ENCODE results near the gene TUBB4A.

TUBB4A gene

GRCh38 chr19:6465663-6466062, 36.4 kb downstream of the TUBB4A start:
- no peak for DNase-seq

- DNase-seq = no peak
Observed at GRCh38 chr19:6465006-6465405, 37.1 kb downstream of the TUBB4A start.

- peak; percentile 90 for DNase-seq
Observed at GRCh38 chr19:6464070-6464873, 37.8 kb downstream of the TUBB4A start, which contains the start of gene CRB3. TSS of gene CRB3 (plus strand) at chr19:6464271. CDS start at chr19:6464702, 431 bp downstream.

DNA sequence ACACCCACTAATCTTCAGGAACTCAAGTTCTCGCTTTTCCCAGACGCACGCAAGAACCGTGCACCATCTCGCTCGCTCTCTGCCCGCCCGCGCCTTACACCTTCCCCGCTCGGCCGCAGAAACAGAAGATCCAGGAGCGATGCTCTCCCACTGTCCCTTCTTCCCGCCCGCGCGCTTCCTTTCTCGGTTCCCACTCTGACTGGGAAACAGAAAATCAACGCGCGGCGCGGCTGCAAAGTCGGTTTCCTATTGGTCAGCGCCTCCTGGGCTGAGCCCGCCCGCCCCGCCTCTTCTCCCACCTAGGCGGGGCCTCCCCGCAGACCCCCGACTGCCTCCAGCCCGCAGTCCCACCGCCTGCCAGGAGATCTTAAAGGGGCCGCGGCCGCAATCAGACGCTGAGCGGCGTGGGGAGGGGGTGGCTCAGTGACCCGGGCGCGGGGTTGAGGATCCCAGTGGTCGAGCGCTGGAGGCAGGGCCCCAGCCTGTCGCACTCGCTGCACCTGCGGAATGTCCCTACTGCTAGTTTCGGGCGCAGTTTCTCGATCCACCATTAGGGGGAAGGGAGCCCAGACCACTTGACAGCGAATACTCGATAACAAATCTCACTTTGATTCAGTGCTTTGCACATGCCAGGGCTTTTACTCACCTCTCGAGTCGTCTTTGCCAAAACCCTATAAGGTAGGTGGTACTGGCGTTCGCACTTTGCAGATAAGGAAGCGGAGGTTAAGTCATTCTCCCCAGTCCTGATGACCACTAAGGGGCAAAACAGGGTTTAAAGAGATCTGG, 41.8 kb downstream of the TUBB4A start:
- peak; percentile 97 for DNase-seq

DNA sequence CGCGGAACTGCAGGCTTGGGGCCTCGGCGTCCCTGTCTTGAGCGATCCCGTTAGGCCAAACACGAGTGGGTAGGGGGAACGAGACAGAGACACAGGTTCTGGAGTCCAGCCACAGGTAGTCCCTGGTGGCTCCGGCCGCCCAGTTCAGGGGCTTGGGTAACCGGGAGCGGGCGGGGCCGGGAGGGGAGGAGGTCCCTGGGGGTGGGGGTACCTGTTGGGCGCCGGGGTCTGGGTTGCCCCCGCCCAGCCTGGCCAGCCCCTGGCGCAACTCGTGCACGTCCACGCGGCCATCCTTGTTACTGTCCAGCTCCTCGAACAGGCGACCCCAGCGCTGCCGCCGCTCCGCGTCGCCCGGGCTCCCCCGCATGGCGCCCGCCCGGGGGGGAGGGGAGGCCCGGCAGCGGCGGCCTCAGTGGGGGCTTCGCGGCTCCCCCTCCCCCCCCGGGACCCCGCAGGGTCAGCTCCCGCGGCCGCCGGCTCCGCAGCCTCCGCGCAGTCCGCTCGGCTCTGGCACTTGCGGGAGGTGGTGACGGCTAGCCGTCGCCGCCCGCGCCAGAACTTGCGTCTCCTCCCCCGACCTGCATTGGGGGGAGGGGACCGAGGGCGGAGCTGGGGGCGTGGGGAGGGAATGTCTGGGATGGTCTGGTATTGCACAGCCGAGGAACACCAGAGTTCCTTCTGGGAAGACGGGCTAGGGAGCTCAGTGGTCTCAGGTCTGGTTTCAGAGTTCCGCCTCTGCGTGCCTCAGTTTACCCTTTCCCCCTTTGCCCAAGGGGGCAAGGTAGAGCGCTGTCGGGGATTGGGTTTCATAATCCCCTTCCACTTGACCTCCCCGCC, 42.6 kb downstream of the TUBB4A start, which contains the start of gene SLC25A23:
TSS of gene SLC25A23 (minus strand) at position 531 of the 837 bp plus-strand sequence. CDS start at position 367, 164 bp downstream.
- peak; percentile 30 for DNase-seq

DNA sequence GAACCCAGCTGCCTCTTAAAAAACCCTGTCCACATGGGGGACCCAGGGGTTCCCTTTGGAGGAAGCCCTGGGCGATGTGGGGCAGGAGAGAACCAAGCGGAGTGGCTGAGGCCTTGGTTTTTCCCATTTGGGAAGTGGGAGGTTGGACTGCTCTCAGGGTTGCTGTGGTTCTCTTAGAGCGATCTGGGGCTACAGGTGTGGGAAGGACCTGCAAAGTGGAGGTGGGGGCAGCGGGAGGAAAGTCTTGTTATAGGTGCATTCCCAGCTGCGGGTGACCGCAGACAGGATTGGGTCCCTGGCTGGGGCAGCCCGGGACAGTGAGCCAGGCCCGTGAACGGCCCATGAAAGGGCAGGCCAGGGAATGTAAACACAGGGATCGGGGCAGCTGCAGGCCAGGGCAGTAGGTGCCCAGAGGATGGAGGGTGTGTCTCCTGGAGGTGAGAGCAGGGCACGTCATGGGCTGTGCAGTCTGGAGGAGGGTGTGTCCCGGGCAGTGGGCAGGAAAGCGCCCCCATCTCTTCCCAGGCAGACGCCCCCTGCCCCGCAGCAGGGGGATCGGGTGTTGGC, 43.3 kb downstream of the TUBB4A start:
- no peak for DNase-seq

- DNase-seq = no peak
Observed at GRCh38 chr19:6457958-6458694, 44.0 kb downstream of the TUBB4A start.

DNA sequence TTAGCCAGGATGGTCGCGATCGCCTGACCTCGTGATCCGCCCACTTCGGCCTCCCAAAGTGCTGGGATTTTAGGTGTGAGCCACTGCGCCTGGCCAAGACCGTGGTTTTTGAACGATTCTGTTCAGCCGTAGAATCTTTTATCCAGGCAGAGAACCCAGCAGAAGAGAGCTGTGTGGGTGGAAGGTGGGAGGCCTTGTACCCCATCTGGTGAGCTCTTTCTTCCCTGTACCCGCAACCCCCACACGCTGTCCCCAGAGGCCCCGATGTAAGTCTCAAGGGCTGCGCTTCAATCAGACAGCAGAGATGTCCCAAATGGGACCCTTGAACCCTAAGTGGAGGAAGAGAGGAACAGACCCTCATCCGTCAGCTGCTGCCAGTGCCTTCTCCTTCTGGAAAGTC, 46.2 kb downstream of the TUBB4A start:
- no peak for DNase-seq

DNA sequence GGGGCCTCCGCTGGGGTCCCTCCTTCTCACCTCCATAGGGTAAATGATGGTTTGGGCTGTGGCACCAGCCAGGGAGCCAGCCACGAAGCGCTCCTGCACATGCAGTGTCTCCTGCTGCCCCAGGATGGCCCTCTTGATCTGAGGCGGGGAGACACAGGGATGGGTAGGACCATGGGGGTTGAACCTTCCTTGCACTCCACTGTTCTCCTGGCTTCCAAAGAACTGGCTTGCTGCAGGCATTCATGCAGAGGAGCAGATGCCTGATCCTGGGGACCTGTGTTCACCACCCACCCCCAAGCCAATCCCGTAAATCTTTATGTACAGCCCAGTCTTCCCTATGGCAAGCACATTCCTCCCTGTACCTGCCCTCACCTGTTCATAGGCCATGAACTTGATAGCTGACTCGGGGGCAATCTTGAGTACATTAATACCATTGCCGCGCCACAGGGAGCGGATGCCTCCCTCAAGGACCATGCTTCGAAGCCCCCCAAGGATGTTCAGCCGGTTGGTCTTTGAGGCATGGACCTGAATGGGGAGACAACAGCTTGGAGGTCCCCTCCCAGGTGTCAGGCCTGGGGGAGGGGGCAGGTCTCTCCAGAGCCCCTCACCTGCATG, 48.1 kb downstream of the TUBB4A start:
- no peak for DNase-seq

GRCh38 chr19:6452899-6453298, 49.2 kb downstream of the TUBB4A start:
- DNase-seq = no peak

- no peak for DNase-seq
Observed at GRCh38 chr19:6452223-6452614, 49.9 kb downstream of the TUBB4A start.

GRCh38 chr19:6451583-6452222, 50.4 kb downstream of the TUBB4A start:
- no peak for DNase-seq

DNA sequence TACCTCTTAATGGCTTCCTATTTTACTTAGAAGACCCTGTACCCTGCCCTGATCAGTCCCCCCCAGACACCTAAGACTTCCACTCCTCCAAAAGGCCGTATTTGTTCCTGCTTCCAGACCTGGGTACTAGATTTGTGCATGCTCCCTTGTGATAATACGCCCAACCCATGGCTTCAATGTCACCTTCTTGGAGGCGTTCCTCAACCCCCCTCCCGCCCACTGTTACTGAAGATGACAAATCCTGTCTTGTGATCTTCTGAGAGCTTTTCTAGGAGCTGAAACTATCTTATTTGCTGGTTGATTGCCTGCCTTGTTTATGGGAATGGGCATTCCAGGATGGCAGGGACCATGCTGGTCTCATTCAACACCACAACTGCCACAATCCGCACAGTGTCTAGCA, 51.9 kb downstream of the TUBB4A start:
- no peak for DNase-seq

DNA sequence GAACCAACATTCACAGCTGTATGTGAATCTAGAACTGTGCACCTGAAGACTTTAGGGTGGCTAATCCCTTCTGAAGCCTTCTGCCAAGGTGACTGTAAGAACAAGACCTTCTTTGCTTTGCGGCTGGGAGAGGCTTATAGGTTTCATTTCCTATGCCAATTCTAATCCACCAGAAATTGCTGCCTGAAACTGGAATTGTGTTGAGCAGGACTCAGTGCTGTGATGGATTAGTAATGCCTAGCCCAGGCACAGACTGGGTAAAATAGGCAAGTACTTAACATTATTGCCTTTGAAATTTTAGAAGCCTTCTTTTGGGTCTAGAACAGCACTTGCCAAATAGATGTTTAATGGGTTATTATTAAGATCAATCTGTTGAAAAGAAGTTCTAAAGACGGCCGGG, 54.1 kb downstream of the TUBB4A start:
- no peak for DNase-seq

DNA sequence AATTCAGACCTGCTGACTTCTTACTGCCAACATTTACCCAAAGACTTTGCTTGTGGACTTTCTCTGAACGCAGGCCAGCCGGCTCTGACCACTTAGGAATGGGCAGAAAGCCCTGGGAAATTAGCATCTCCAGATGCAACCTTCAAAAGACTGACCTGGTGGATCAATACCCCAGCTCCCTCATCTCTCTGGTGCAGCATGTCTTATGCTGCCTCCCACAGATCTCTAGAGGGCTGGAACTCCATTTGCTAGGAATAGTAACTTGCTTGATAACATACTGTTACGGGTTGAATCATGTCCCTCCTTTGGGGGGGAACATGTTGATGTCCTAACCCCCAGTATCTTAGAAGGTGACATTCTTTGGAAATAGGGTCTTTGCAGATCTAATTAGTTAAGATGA, 55.7 kb downstream of the TUBB4A start:
- no peak for DNase-seq
